ENCODE data around the gene ZDHHC7.
"Not testable (repeated sequence)": the region's sequence is repeated elsewhere in the genome, so short reads cannot be mapped to it uniquely, and the experiment has no call there.

The ZDHHC7 gene

GRCh38 chr16:85054948-85055492, 43.7 kb upstream of the ZDHHC7 start:
- H3K4me2 ChIP-seq (ENCODE audit: low read length), result 0 out of 2 replicates have a peak overlapping the region, but pooled peaks have one; percentile 14
- H3K79me2 ChIP-seq (ENCODE audit: control insufficient read depth, low read length), result no peaks in the 10 kb centered on the region
- H3K4me1 ChIP-seq (ENCODE audit: control insufficient read depth, low read length), result peaks cover 6% of the 10 kb centered on the region
- no peaks in the 10 kb centered on the region for H3F3A ChIP-seq (ENCODE audit: control insufficient read depth, insufficient read depth)
- peaks cover 30% of the 10 kb centered on the region for H3K27me3 ChIP-seq (ENCODE audit: control insufficient read depth, low read length)
- H4K20me1 ChIP-seq (ENCODE audit: control insufficient read depth, insufficient read depth, low read depth, low read length), result no peaks in the 10 kb centered on the region
- no peak overlapping the region for H3K4me3 ChIP-seq (ENCODE audit: low read length)
- no peaks in the 10 kb centered on the region for H3K9me2 ChIP-seq (replicated peaks; ENCODE audit: control insufficient read depth, low read length)
- H3K27ac ChIP-seq (ENCODE audit: low read depth, low read length), result no peak overlapping the region
- TF ChIP-seq CTCF (IDR thresholded peaks at IDR 0.05; ENCODE audit: low read depth, low read length, poor library complexity, severe bottlenecking) (no peak), EZH2phosphoT487 (IDR thresholded peaks at IDR 0.05; ENCODE audit: borderline replicate concordance, low read length) (no peak)
- H3K9me3 ChIP-seq (ENCODE audit: control insufficient read depth, insufficient read depth, low read length), result no peaks in the 10 kb centered on the region
- H3K36me3 ChIP-seq (ENCODE audit: control insufficient read depth, low read length), result no peaks in the 10 kb centered on the region

GRCh38 chr16:85054321-85054720, 43.0 kb upstream of the ZDHHC7 start:
- not testable (repeated sequence) for H3K4me1 ChIP-seq (ENCODE audit: control insufficient read depth, low read length); H3K27ac ChIP-seq (ENCODE audit: low read depth, low read length); H3K79me2 ChIP-seq (ENCODE audit: control insufficient read depth, low read length); H3K36me3 ChIP-seq (ENCODE audit: control insufficient read depth, low read length); H3F3A ChIP-seq (ENCODE audit: control insufficient read depth, insufficient read depth); H3K9me3 ChIP-seq (ENCODE audit: control insufficient read depth, insufficient read depth, low read length); H3K4me3 ChIP-seq (ENCODE audit: low read length); H3K4me2 ChIP-seq (ENCODE audit: low read length); H4K20me1 ChIP-seq (ENCODE audit: control insufficient read depth, insufficient read depth, low read depth, low read length); H3K9me2 ChIP-seq (replicated peaks; ENCODE audit: control insufficient read depth, low read length)
- H3K27me3 ChIP-seq (ENCODE audit: control insufficient read depth, low read length), result peaks cover 28% of the 10 kb centered on the region

- H3K36me3 ChIP-seq (ENCODE audit: control insufficient read depth, low read length), result no peaks in the 10 kb centered on the region
- no peak overlapping the region for H3K4me2 ChIP-seq (ENCODE audit: low read length)
- no peaks in the 10 kb centered on the region for H3F3A ChIP-seq (ENCODE audit: control insufficient read depth, insufficient read depth)
- TF ChIP-seq EZH2phosphoT487 (IDR thresholded peaks at IDR 0.05; ENCODE audit: borderline replicate concordance, low read length), result no peak
- no peak for TF ChIP-seq CTCF (IDR thresholded peaks at IDR 0.05; ENCODE audit: low read depth, low read length, poor library complexity, severe bottlenecking)
- H3K27ac ChIP-seq (ENCODE audit: low read depth, low read length), result no peak overlapping the region
- 0 out of 2 replicates have a peak, but pooled peaks cover 4% of the 10 kb centered on the region for H4K20me1 ChIP-seq (ENCODE audit: control insufficient read depth, insufficient read depth, low read depth, low read length)
- H3K4me3 ChIP-seq (ENCODE audit: low read length), result no peak overlapping the region
- H3K27me3 ChIP-seq (ENCODE audit: control insufficient read depth, low read length), result peaks cover 15% of the 10 kb centered on the region
- peaks cover 6% of the 10 kb centered on the region for H3K4me1 ChIP-seq (ENCODE audit: control insufficient read depth, low read length)
- no peaks in the 10 kb centered on the region for H3K9me3 ChIP-seq (ENCODE audit: control insufficient read depth, insufficient read depth, low read length)
- no peaks in the 10 kb centered on the region for H3K79me2 ChIP-seq (ENCODE audit: control insufficient read depth, low read length)
- H3K9me2 ChIP-seq (replicated peaks; ENCODE audit: control insufficient read depth, low read length), result no peaks in the 10 kb centered on the region
These were observed 41.2 kb upstream of the ZDHHC7 start for GRCh38 chr16:85052536-85052935.

- Histone ChIP-seq H3K4me3 (ENCODE audit: low read length) (no peak overlapping the region), H3F3A (ENCODE audit: control insufficient read depth, insufficient read depth) (no peaks in the 10 kb centered on the region), H4K20me1 (ENCODE audit: control insufficient read depth, insufficient read depth, low read depth, low read length) (0 out of 2 replicates have a peak, but pooled peaks cover 4% of the 10 kb centered on the region), H3K36me3 (ENCODE audit: control insufficient read depth, low read length) (no peaks in the 10 kb centered on the region), H3K27ac (ENCODE audit: low read depth, low read length) (no peak overlapping the region), H3K27me3 (ENCODE audit: control insufficient read depth, low read length) (peaks cover 11% of the 10 kb centered on the region), H3K4me2 (ENCODE audit: low read length) (no peak overlapping the region), H3K79me2 (ENCODE audit: control insufficient read depth, low read length) (no peaks in the 10 kb centered on the region), H3K4me1 (ENCODE audit: control insufficient read depth, low read length) (peaks cover 6% of the 10 kb centered on the region), H3K9me2 (replicated peaks; ENCODE audit: control insufficient read depth, low read length) (no peaks in the 10 kb centered on the region), H3K9me3 (ENCODE audit: control insufficient read depth, insufficient read depth, low read length) (no peaks in the 10 kb centered on the region)
- TF ChIP-seq CTCF (IDR thresholded peaks at IDR 0.05; ENCODE audit: low read depth, low read length, poor library complexity, severe bottlenecking) (no peak), EZH2phosphoT487 (IDR thresholded peaks at IDR 0.05; ENCODE audit: borderline replicate concordance, low read length) (no peak)
These were observed 40.3 kb upstream of the ZDHHC7 start for GRCh38 chr16:85051683-85052082.

Measured in DOHH2 (cell line).